ENCODE results near the gene ZNF282. TPM values are rescaled to one million over a fixed set of nuclear protein-coding genes. Genes with fewer than 3 reads are reported as not detected.

ZNF282 gene
- polyA plus RNA-seq, 6 donors from 2014 or later, result 0.94 to 1.6 (median 0.98) TPM; not detected in 1

DNA sequence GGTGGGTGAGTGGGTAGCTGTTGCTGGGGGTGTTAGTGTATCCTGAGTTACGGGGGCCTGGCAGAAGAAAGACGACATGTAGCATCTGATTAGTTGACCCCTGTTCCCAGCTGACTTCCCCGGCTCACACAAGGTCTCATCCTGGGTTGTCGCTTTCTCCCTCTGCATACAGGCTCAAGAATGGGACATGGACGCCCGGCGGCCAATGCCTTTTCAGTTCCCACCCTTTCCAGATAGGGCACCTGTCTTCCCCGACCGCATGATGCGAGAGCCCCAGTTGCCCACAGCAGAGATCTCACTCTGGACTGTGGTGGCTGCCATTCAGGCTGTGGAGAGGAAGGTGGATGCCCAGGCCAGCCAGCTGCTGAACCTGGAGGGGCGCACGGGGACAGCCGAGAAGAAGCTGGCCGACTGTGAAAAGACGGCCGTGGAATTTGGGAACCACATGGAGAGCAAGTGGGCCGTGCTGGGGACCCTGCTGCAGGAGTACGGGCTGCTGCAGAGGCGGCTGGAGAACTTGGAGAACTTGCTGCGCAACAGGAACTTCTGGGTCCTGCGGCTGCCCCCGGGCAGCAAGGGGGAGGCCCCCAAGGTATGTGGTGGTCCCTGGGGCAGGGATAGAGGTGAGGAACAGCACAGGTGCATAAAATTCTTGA is 2.9 kb downstream of the ZNF282 start:
- no peaks in the 10 kb centered on the region for H3K27me3 Mint-ChIP-seq
- H3K36me3 Mint-ChIP-seq, result peaks cover 22 to 36% of the 10 kb centered on the region in 2 donors
- no peaks in the 10 kb centered on the region for H3K9me3 Mint-ChIP-seq
- H3K4me3 Mint-ChIP-seq, result peak overlapping the region in 3 of 8 donors; percentile 22 to 93 (median 81)
- peak overlapping the region in 1 of 6 donors; percentile 27 for H3K27ac Mint-ChIP-seq
- ATAC-seq (ENCODE audit: low read depth in 2 of 2), result no peak
- DNase-seq, result no peak
- H3K4me1 Mint-ChIP-seq, result peaks cover 14 to 33% (median 30%) of the 10 kb centered on the region in 3 donors

DNA sequence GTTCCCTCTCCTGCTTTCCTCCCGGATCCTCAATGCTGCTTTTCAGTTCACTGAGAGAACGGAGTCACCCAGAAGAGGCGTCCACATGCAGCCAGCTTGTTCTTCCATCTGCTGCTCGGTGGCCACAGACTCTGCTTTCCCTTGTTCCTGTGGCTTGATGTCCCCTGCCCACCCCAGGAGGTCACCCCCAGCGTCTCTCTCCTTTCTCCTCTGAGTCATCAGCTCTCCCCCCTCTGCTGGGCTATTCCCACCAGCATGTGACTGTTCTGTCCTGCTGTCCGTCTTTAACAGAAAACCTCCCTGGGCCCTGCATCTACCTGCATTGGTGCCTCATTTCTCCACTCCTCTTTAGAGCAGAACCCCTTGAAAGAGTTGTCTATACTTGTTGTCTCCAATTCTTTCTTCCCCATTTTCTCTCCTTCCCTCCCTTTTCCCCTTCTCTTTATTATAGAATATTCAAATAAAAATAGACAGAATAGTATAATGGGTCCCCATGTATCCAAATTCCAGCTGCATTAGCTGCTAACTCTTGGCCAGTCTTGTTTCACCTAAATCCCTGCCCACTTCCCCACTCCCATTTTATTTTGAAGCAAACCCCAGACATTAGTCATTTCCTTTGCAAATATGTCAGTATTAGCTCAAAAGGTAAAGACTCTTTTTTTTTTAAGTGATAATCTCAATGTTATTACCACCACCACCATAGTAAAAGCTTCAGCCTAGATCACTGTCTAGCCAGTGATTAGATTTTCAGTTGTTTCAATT is 4.1 kb downstream of the ZNF282 start:
- Mint-ChIP-seq H3K4me1 (peaks cover 14 to 37% (median 33%) of the 10 kb centered on the region in 3 donors), H3K9me3 (no peaks in the 10 kb centered on the region), H3K4me3 (peak overlapping the region in 4 of 8 donors; percentile 13 to 81 (median 53)), H3K27me3 (no peaks in the 10 kb centered on the region), H3K36me3 (peaks cover 28 to 45% of the 10 kb centered on the region in 2 donors), H3K27ac (peak overlapping the region in 3 of 6 donors; percentile 34 to 88 (median 39))
- no peak for ATAC-seq (ENCODE audit: low read depth in 2 of 2)
- no peak for DNase-seq

GRCh38 chr7:149202831-149203231 is 7.5 kb downstream of the ZNF282 start:
- Mint-ChIP-seq H3K27me3 (no peaks in the 10 kb centered on the region), H3K27ac (peak overlapping the region in 1 of 6 donors; percentile 64), H3K36me3 (peaks cover 30 to 55% of the 10 kb centered on the region in 2 donors), H3K4me1 (peaks cover 5 to 24% (median 18%) of the 10 kb centered on the region in 3 donors), H3K9me3 (no peaks in the 10 kb centered on the region), H3K4me3 (no peak overlapping the region)
- ATAC-seq (ENCODE audit: low read depth in 2 of 2) (no peak), DNase-seq (no peak)

DNA sequence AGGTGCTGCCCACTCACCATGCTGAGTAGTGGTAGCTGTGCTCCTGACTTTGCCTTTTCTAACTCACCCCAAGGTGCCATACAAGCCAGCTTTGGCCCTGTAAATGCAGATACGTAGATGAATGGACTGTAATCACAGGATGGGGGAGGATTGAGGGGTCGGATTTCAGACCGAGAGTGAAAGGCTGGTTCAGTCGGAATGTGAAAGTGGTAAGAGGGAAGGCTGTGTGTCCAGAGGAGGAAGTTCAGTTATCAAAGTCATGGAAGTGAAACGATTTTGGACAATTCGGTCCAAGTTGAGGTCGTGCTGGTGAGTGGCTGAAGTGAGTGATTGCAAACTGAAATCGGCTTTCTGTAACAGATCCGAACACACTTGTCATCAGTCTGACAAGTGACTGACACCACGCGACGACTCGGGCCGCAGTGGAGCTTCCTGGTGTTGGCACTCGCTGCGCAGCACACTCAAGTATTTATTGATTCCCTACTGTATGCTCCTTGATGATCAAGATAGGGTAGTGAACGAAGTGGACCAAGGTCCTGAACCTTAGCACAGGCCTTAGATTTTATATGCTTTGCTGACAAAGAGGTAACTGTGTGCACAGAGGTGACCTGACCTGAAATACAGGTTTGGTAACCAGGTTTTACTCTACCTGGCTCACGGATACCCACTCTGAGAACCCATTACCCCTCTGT is 10.5 kb downstream of the ZNF282 start:
- Mint-ChIP-seq H3K9me3 (no peaks in the 10 kb centered on the region), H3K4me1 (peaks cover 11 to 16% (median 14%) of the 10 kb centered on the region in 3 donors), H3K27ac (no peak overlapping the region), H3K36me3 (peaks cover 19 to 35% of the 10 kb centered on the region in 2 donors), H3K27me3 (no peaks in the 10 kb centered on the region), H3K4me3 (no peak overlapping the region)
- DNase-seq, result no peak
- no peak for ATAC-seq (ENCODE audit: low read depth in 2 of 2)

- no peaks in the 10 kb centered on the region for H3K9me3 Mint-ChIP-seq
- peaks cover 17 to 25% of the 10 kb centered on the region in 2 donors for H3K36me3 Mint-ChIP-seq
- no peak overlapping the region for H3K4me3 Mint-ChIP-seq
- H3K4me1 Mint-ChIP-seq, result peaks cover 7 to 11% (median 11%) of the 10 kb centered on the region in 3 donors
- DNase-seq, result no peak
- H3K27ac Mint-ChIP-seq, result peak overlapping the region in 1 of 6 donors; percentile 78
- H3K27me3 Mint-ChIP-seq, result no peaks in the 10 kb centered on the region
- ATAC-seq (ENCODE audit: low read depth in 2 of 2), result no peak
Measured at GRCh38 chr7:149207324-149208035, 12.1 kb downstream of the ZNF282 start.

GRCh38 chr7:149209518-149210269 is 14.3 kb downstream of the ZNF282 start:
- DNase-seq, result peak; percentile 11
- Mint-ChIP-seq H3K36me3 (peaks cover 8 to 25% of the 10 kb centered on the region in 2 donors), H3K9me3 (no peaks in the 10 kb centered on the region), H3K27me3 (no peaks in the 10 kb centered on the region), H3K27ac (peak overlapping the region in 2 of 6 donors; percentile 15 to 75), H3K4me3 (no peak overlapping the region), H3K4me1 (peaks cover 4 to 11% (median 7%) of the 10 kb centered on the region in 3 donors)
- ATAC-seq (ENCODE audit: low read depth in 2 of 2), result peak in 1 of 2 donors; percentile 46

DNA sequence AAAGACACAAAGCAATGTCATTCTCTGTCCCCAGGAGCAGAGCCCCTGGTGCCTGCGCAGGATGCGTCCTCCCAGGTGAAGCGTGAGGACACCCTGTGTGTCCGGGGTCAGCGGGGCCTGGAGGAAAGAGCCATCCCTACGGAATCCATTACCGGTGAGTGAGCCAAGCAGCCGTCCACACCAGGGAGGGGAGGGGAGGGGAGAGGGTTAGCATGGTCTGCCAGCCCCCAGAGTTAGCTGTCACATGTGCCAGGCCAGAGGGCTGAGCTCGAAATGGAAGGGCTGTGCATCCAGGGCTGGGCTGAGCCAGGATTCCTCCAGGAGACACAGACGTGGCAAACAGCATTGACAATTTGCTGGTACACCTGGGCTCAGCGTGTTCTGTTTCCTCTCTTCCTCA is 15.2 kb downstream of the ZNF282 start:
- Mint-ChIP-seq H3K4me3 (no peak overlapping the region), H3K9me3 (no peaks in the 10 kb centered on the region), H3K36me3 (peaks cover 8 to 25% of the 10 kb centered on the region in 2 donors), H3K27ac (no peak overlapping the region), H3K4me1 (peaks cover 4 to 9% (median 5%) of the 10 kb centered on the region in 3 donors), H3K27me3 (no peaks in the 10 kb centered on the region)
- DNase-seq, result no peak
- ATAC-seq (ENCODE audit: low read depth in 2 of 2), result no peak

DNA sequence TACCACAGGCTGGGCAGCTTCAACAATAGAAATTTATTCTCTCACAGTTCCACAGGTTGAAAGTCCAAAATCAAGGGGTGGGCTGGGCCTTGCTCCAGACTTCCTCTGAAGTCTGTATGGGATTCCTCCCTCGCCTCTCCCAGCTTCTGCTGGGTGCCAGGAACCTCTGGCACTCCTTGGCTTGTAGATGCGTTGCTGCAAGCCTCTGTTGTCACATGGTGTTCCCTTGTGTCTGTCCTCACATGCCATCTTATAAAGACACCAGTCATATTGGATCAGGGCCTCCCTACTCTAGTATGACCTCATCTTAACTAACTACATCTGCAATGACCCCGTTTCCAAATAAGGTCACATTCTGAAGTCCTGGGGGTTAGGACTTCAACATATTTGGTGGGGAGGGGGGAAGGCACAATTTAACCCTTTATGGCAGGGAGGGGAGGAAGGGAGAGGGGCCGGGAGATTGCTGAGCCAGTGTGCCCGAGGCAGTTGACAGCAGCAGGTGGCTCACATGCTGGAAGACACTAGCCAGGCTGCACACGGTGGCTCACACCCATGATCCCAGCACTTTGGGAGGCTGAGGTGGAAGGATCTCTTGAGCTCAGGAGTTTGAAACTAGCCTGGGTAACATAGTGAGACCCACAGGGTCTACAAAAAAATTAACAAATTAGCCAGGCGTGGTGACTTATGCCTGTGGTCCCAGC is 18.8 kb downstream of the ZNF282 start:
- Mint-ChIP-seq H3K9me3 (no peaks in the 10 kb centered on the region), H3K27me3 (no peaks in the 10 kb centered on the region), H3K4me3 (peak overlapping the region in 2 of 8 donors; percentile 9 to 59), H3K27ac (no peak overlapping the region), H3K4me1 (peaks cover 4 to 16% (median 6%) of the 10 kb centered on the region in 3 donors), H3K36me3 (peaks cover 15 to 26% of the 10 kb centered on the region in 2 donors)
- DNase-seq (no peak), ATAC-seq (ENCODE audit: low read depth in 2 of 2) (no peak)

DNA sequence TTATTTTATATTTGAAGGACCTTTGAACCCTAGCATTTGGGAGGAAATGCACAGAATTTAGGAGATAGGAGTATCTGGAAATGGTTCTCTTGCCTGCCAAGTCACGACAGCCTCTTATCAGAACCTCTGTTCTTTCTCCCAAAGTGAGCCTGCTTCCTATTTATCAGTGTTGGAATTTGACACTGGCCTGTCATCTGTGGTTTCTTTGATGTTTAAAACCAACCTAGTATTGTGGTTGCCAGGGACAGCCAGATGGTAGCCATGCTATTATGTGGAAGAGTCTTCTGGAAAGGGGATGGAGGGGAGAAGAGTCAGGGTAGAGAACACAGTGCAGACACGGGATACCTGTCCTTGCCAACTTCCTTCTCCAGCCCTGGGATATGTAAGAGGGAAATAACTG is 21.1 kb downstream of the ZNF282 start:
- ATAC-seq (ENCODE audit: low read depth in 2 of 2) (no peak), DNase-seq (no peak)
- peaks cover 18 to 25% of the 10 kb centered on the region in 2 donors for H3K36me3 Mint-ChIP-seq
- no peak overlapping the region for H3K4me3 Mint-ChIP-seq
- H3K27ac Mint-ChIP-seq, result no peak overlapping the region
- H3K27me3 Mint-ChIP-seq, result no peaks in the 10 kb centered on the region
- no peaks in the 10 kb centered on the region for H3K9me3 Mint-ChIP-seq
- peaks cover 0 to 10% (median 4%) of the 10 kb centered on the region in 3 donors for H3K4me1 Mint-ChIP-seq

DNA sequence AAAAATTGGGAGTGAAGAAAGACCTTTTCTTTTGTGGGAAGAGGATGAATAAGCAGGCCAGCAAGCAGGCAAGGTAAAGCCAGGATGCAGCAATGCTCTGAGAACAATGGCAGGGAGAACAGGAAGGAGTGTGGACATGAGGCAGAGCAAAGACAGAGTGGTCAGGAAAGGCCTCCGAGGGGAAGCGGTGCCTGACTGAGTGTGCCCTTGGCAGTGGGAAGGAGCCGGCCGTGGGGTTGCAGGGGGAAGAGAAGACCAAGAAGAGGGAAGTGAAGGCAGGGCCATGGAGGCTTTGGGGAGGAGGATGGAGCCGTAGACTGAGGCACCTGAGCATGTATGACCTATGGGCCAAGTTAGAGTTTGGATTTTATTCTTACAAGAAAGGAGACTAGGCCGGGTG is 22.2 kb downstream of the ZNF282 start:
- Mint-ChIP-seq H3K27me3 (no peaks in the 10 kb centered on the region), H3K4me1 (peaks cover 0 to 15% (median 4%) of the 10 kb centered on the region in 3 donors), H3K4me3 (no peak overlapping the region), H3K9me3 (no peaks in the 10 kb centered on the region), H3K27ac (no peak overlapping the region), H3K36me3 (peaks cover 14 to 32% of the 10 kb centered on the region in 2 donors)
- ATAC-seq (ENCODE audit: low read depth in 2 of 2), result no peak
- no peak for DNase-seq

DNA sequence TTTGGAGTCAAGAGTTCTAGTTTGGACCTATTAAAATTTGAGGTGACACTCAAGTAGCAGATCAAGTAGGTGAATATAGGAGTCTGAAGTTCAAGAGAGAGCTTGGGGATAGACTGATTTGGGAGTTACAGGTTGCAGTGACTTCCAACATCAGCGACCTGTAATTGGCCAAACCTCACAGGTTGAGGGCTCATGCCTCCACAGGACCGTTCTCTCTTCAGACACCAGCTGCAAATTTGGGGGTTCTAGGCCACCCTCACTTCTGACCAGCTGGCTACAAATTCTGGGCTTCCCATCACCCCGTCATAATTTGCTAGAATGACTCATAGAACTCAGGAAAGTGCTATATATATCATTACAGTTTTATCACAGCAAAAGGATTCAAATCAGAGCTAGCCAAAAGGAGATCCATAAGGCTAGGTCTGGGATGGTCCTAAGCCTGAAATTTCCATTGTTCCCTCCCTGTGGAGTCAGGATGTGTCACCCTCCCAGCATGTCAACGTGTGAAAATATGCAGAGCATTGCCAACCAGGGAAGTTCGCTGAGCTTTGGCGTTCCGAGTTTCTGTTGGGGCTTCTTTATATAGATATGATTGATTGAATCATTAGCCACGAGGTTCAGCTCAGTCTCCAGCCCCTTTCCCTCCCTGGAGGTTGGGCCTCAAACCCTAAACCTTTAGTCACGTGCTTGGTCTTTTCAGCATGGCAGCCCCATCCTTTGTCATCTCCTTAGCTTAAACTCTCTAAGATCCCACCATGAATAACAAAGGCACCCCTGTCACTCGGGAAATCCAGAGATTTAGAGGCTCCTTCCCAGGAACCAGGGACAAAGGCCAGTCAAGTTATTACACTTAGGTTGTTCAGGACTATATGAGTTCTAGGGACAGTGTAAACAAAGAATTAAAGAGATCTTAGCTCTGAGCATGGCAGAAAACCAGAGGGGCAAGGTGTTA is 23.4 kb downstream of the ZNF282 start:
- ATAC-seq (ENCODE audit: low read depth in 2 of 2), result no peak
- peak overlapping the region in 1 of 6 donors; percentile 87 for H3K27ac Mint-ChIP-seq
- peaks cover 14 to 26% of the 10 kb centered on the region in 2 donors for H3K36me3 Mint-ChIP-seq
- DNase-seq, result no peak
- H3K27me3 Mint-ChIP-seq, result no peaks in the 10 kb centered on the region
- no peak overlapping the region for H3K4me3 Mint-ChIP-seq
- H3K4me1 Mint-ChIP-seq, result peaks cover 0 to 15% (median 4%) of the 10 kb centered on the region in 3 donors
- H3K9me3 Mint-ChIP-seq, result no peaks in the 10 kb centered on the region

Measured in naive B cell (primary cell).